Measurements from ENCODE around the gene ATP6V0C. TPM values are rescaled to one million over a fixed set of nuclear protein-coding genes. Genes with fewer than 3 reads are reported as not detected.

Gene ATP6V0C
- total and polyA plus RNA-seq, 2 donors (not counting 1 experiment from before 2014, with no cell fraction given): 118 to 176 TPM

- H3K9me3 Mint-ChIP-seq (ENCODE audit: insufficient read depth): no peaks in the 10 kb centered on the region
- peaks cover 19% of the 10 kb centered on the region for H3K4me1 Mint-ChIP-seq
- Histone ChIP-seq H3K4me1 (ENCODE audit: control insufficient read depth in 2 of 2, insufficient read depth in 2 of 2, low read length in 2 of 2) (peaks cover 24 to 26% of the 10 kb centered on the region in 2 donors), H3K27me3 (replicated peaks in 1 of 4; ENCODE audit: control extremely low read depth in 1 of 4, control insufficient read depth in 3 of 4, insufficient read depth in 4 of 4, low read length in 3 of 4) (no peaks in the 10 kb centered on the region), H4K20me1 (ENCODE audit: control insufficient read depth, insufficient read depth, low read length, poor library complexity, severe bottlenecking) (no peaks in the 10 kb centered on the region), H3K36me3 (replicated peaks in 1 of 2; ENCODE audit: control extremely low read depth in 1 of 2, control insufficient read depth in 1 of 2, extremely low read depth in 1 of 2, insufficient read depth in 2 of 2, low read length in 1 of 2) (peaks cover 0 to 3% of the 10 kb centered on the region in 2 experiments), H3K79me2 (ENCODE audit: control insufficient read depth, insufficient read depth, low read length) (peaks cover 63% of the 10 kb centered on the region), H3K9ac (ENCODE audit: low read length) (peak overlapping the region; percentile 29), H3K9me3 (ENCODE audit: control extremely low read depth in 1 of 3, control insufficient read depth in 2 of 3, insufficient read depth in 1 of 3, low read length in 2 of 3) (no peaks in the 10 kb centered on the region), H3K4me3 (ENCODE audit: control extremely low read depth in 1 of 5, extremely low read depth in 1 of 5, insufficient read depth in 1 of 5, low read depth in 2 of 5, low read length in 4 of 5) (peak overlapping the region in 2 of 5 experiments; percentile 3 to 19), H3K27ac (ENCODE audit: low read length in 2 of 2) (peak overlapping the region; percentile 53 to 64), H3K4me2 (replicated peaks; ENCODE audit: low read depth, low read length, poor library complexity, severe bottlenecking) (peak overlapping the region; percentile 75), H2AFZ (ENCODE audit: insufficient read depth, low read depth, low read length, poor library complexity, severe bottlenecking) (peak overlapping the region; percentile 68)
- intact Hi-C loops (cut with micrococcal nuclease): loop anchor here (1.0 kb wide), 5 partner anchors 12 to 292 kb away; partner anchors contain the start of genes ATP6V0C, CCNF, TBC1D24 and TEDC2
- DNase-seq (peak; percentile 93), ATAC-seq (ENCODE audit: low read depth) (peak; percentile 96)
- H3K27me3 Mint-ChIP-seq: no peaks in the 10 kb centered on the region
- H3K4me3 Mint-ChIP-seq: peak overlapping the region; percentile 78
- ChIA-PET CTCF (interaction anchor here (0.5 to 4.8 kb wide), 18 partner anchors 10 to 346 kb away, joined by 3 to 31 read pairs (median 4); partner anchors contain the start of genes ABCA3, CCNF, ECI1 and NTN3), POLR2A (interaction anchor here (0.5 to 1.3 kb wide), 6 partner anchors 45 to 333 kb away, joined by 3 to 9 read pairs (median 3); partner anchors contain the start of gene CCNF)
- TF ChIP-seq EZH2 (IDR thresholded peaks at IDR 0.05; ENCODE audit: borderline replicate concordance, insufficient read depth, low read depth, low read length, poor library complexity, severe bottlenecking): no peak
- peak; percentile 59 for TF ChIP-seq CTCF (IDR thresholded peaks at IDR 0.05)
- WGBS (ENCODE audit: insufficient coverage): 29% methylated on average over 27 of the region's 29 CpGs
- H3K27ac Mint-ChIP-seq: peak overlapping the region; percentile 90
Measured at GRCh38 chr16:2486645-2487516, 26.9 kb upstream of the ATP6V0C start.
